Vagina (tissue), 2 donors: ENCODE data around the gene TMEM176B.

Source experiments
- CTCF ChIP-seq, 3 experiments: fragments of 450-650 bp in 2 of 3; fragments of 200-600 bp in 1 of 3; sonication (generic) in 1 of 3; IDR thresholded peaks; one replicate each; pipeline ENCODE4 v1.5.1; 2017 to 2019; ENCODE audit warnings: antibody characterized with exemption in 3 of 3, mild to moderate bottlenecking in 2 of 3, moderate library complexity in 2 of 3
- POLR2A ChIP-seq, 2 donors: fragments of 450-650 bp; IDR thresholded peaks; one replicate each; pipeline ENCODE4 v1.6.1; 2017; ENCODE audit warnings: antibody characterized with exemption in 2 of 2, mild to moderate bottlenecking in 2 of 2, moderate library complexity in 2 of 2
- POLR2AphosphoS5 ChIP-seq, 2 donors: sonication (generic); formaldehyde crosslinking; IDR thresholded peaks; one replicate each; pipeline ENCODE4 v1.9.0; 2017; ENCODE audit warnings: antibody characterized with exemption in 2 of 2, mild to moderate bottlenecking in 2 of 2, low read depth in 1 of 2; ENCODE audit not compliant: insufficient read depth in 1 of 2

GRCh38 chr7:150755473-150756099 lies 44.6 kb downstream of the TMEM176B start:
- TF ChIP-seq POLR2A (IDR thresholded peaks at IDR 0.05), result no peak
- no peak for TF ChIP-seq CTCF (IDR thresholded peaks at IDR 0.05)
- no peak for TF ChIP-seq POLR2AphosphoS5 (IDR thresholded peaks at IDR 0.05; ENCODE audit: insufficient read depth in 1 of 2, low read depth in 1 of 2)
